VCaP (cell line): ENCODE measurements around the gene HOXA4.

Experiments used
- H3K27ac ChIP-seq: fragments of 450-650 bp; 2 replicates; pipeline ENCODE4 v1.5.1; 2017
- TF ChIP-seq, protein P1 (sequence below): fragments of 450-650 bp; conservative IDR thresholded peaks from 2 replicates; pipeline ENCODE4 v1.5.1; 2017; ENCODE audit warnings: mild to moderate bottlenecking, moderate library complexity

Gene HOXA4

DNA sequence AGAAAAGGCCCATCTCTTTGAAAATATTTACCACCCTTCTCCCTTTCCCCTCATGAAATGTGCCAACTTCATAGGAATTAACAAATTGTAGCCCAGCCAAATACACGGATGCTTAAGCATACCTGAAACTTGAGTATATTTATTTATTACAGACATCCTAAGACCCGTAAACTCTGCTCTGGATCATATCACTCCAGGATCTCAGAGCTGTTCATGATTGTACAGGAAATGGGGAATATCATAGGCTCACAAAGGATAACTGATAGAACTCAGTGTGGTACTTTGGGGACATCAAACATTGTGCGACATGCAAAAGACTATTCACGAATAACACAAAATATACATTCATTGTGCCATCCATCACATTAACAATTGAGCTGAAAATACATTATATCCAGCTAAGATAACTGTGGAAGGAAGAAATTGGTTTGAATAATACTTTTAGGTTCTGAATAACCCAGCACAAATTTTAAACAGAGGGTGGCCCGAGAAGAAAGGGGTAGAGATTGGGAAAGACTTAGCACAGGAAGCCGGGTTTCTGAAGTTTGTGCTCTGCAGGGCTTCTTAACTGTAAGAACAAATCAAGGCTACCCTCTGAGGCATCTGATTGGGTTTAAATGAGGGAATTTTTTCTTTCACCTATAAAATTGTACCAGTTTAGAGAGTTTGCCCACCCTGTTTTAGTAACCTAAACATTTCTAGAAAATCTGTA, 37.2 kb downstream of the HOXA4 start:
- TF ChIP-seq, protein P1, sequence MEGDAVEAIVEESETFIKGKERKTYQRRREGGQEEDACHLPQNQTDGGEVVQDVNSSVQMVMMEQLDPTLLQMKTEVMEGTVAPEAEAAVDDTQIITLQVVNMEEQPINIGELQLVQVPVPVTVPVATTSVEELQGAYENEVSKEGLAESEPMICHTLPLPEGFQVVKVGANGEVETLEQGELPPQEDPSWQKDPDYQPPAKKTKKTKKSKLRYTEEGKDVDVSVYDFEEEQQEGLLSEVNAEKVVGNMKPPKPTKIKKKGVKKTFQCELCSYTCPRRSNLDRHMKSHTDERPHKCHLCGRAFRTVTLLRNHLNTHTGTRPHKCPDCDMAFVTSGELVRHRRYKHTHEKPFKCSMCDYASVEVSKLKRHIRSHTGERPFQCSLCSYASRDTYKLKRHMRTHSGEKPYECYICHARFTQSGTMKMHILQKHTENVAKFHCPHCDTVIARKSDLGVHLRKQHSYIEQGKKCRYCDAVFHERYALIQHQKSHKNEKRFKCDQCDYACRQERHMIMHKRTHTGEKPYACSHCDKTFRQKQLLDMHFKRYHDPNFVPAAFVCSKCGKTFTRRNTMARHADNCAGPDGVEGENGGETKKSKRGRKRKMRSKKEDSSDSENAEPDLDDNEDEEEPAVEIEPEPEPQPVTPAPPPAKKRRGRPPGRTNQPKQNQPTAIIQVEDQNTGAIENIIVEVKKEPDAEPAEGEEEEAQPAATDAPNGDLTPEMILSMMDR: no peak
- H3K27ac ChIP-seq: peak overlapping the region; percentile 12; the same call in 1 of the 2 replicates

DNA sequence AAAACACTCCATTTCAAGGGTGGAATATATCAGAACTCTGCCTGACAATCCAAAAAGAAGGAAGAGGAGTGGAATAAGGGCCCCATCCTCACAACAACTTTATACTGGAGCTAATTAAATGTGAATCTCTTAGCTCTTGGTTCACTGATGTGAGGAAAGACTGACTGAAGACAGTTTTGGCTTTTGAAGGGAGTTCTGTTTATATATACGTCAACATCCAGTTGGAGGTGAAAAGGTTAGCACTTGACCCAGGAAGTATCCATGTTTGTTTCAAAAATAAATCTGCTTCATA, 37.8 kb downstream of the HOXA4 start:
- H3K27ac ChIP-seq: peak overlapping the region; percentile 12; the same call in 1 of the 2 replicates

DNA sequence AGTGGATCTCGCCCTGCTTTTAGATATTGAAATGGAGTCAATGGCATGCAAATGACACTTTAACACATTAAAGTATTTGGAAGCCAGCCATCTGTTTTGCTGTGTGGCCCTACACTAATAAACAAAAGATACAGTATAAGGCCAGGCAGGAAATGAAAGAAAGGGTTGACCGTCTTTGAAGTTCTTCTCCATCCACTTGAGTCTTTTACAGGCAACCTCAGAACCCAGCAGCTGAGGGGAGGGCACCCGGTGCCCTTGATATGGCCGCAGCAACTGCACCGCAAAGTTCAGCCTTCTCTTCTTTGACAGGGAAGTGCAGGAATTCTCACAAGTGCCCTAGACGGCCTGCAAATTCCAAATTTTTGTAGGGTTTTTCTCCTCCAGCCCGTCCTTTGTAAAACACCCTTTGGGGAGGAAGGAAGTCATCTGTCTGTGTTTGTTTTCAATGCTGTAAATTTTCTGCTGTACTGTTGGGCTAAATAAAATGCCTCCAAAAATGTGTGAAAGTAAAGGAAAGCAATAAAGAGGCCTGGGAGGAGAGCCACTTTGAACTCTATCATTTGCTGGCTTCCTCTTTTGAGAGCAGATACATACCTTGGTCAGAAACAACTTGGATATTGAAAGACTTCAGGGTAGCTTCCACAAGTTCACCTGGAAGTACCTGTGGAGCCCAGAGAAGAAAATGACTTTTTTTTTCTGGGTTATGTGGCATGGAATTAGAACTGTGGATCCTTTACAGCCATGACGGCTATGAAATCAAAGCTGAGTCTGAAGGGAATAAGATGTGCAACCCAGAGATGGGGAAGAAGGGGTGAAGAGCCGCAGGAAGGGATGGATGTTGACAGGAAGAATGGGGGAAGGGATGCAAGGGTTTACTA, 38.4 kb downstream of the HOXA4 start:
- TF ChIP-seq, protein P1: no peak
- H3K27ac ChIP-seq: no peak overlapping the region; the same call in 1 of the 2 replicates

More for the DNA sequence above, 37.8 kb downstream of the HOXA4 start:
- TF ChIP-seq, protein P1: no peak

DNA sequence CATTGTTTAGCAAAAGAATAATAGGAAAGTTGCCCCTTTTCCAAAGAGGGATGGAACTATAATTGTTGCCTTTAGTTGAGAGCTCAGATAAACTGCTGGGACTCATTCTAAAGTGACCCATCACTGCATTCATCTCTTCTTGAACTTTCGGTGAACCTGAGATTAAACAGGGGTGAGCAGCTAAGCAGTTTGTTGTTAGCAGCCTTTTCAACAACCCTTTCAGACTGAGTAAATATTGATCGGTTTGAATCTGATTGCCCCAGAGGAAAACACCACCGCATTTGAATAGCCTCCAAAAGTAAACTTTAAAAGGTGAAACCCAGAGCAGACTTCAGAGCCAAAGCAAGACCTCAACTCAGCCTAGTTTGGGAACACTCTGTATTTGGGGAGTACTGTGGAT, 39.5 kb downstream of the HOXA4 start:
- TF ChIP-seq, protein P1: no peak
- no peak overlapping the region for H3K27ac ChIP-seq

DNA sequence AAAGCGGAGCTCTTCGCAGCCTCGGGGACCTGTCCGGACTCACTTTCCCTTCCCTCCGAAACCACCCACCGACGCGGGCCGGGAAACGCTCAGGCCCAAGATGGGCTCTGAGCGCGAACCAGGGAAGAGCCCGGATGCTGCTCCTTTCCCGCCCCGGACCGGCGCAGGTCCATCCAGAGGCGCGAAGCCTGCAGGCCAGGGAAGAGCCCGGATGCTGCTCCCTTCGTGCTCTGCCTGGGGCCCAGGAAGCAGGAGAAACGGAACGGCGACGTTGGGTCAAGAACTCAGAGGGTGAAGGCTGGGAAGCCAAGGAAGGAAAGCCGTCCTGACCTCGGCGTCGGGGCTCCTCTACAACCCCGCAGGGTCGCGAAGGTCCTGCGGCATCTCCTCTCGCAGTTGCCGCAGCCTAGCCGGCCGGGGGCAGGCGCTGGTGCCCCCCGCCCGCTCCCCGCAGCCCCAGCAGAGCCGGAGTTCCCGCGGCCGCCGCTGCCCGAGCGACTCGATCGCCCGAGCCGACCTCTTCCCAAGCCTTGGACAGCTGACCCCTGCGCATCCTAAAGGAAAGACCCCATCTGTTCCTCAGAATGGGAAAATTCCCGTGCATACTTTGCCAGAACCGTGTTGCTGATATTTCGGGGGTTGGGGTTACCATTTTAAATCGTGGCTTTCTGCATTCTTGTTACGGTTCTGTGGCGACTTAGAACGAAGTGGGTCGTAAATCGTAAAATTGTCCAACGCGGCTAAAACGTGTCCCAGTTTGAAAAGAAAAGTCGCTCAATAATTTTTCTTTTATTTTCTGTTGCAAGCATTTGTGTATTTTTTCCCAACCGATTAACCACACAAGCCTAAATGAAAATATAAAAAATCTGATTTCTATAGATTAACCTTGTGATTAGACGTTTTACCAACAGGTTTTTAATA, 42.3 kb downstream of the HOXA4 start:
- no peak overlapping the region for H3K27ac ChIP-seq
- TF ChIP-seq, protein P1: no peak

DNA sequence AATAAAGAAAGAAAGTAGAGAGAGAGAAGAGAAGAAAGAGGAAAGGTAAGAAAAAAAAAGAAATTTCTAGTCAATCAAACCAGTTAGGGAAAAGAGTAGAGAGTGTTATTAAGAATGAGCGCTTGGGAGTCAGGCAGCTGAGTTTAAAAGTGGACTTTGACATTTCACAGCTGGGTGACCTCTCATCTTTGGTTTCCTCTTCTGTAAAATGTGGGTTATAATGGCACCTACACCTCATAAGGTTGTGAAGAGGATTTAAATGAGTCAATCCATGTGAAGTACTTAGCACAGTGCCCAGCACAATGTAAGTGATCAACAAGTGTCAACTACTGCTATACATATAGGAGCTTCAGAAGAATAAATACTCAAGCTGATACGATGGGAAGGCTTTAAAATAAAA, 46.9 kb downstream of the HOXA4 start:
- no peak overlapping the region for H3K27ac ChIP-seq
- TF ChIP-seq, protein P1: no peak

DNA sequence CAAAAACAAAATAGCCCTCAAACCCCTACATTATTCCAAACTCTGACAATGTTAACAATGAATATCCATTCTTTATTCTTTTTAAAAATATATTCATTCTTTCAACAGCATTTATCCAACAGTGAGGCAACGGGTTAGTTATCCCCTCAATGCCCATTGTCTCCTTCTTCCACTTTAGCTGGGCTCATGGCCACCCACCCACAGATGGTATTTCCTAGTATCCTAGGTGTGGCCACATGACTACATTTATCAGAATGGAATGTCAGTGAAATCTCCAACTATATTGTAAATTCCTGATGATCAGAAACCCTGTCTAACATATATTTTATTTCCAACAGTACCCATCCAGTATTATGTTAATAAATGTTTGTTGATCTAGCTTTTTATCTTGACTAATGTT, 48.4 kb downstream of the HOXA4 start:
- H3K27ac ChIP-seq: no peak overlapping the region
- TF ChIP-seq, protein P1: no peak
